Caco-2 (cell line): Measurements from ENCODE around the gene CDK11B. TPM values are rescaled to one million over a fixed set of nuclear protein-coding genes. Genes with fewer than 3 reads are reported as not detected.

Source experiments
- BruUV-seq: library from RNA; stranded (reverse); fragments of 400-500 nt; replicated peaks from 2 replicates; lab custom pipeline; 2021; lab: Mats Ljungman, UMichigan
- CTCF ChIA-PET: fragments of 300-600 bp; sonication (Branson Sonifier 250); formaldehyde crosslinking; loops from one replicate; lab custom pipeline; 2022; ENCODE audit warnings: antibody characterized with exemption; lab: Charles Lee
- POLR2A ChIA-PET: fragments of 300-600 bp; sonication (Branson Sonifier 250); formaldehyde crosslinking; loops from one replicate; lab custom pipeline; 2022; ENCODE audit warnings: antibody characterized with exemption; lab: Charles Lee
- DNase-seq, 2 experiments: peaks; one replicate each; pipeline versions ENCODE4 v3.0.0 to v3.0.0-alpha.2; 2020 to 2022
- H3K27me3 ChIP-seq: replicated peaks from 2 replicates; pipeline ENCODE4 v1.6.0; 2011; ENCODE audit warnings: low read length; ENCODE audit not compliant: control insufficient read depth, insufficient read depth
- H3K36me3 ChIP-seq: 2 replicates; pipeline ENCODE4 v1.5.1; 2011; ENCODE audit warnings: low read length; ENCODE audit not compliant: control insufficient read depth, insufficient read depth
- H3K4me1 ChIP-seq: fragments of 250-450 bp; sonication (Bioruptor Pico); 2 replicates; pipeline ENCODE4 v1.5.1; 2020; ENCODE audit warnings: mild to moderate bottlenecking
- H3K4me3 ChIP-seq: 2 replicates; pipeline ENCODE4 v1.5.1; 2011; ENCODE audit warnings: low read depth, mild to moderate bottlenecking, control low read depth, low read length
- H3K9me3 ChIP-seq: fragments of 250-450 bp; sonication (Bioruptor Pico); 2 replicates; pipeline ENCODE4 v1.5.1; 2020; ENCODE audit warnings: mild to moderate bottlenecking, moderate library complexity
- H3K27ac Mint-ChIP-seq: one replicate; pipeline ENCODE4 v1.8.0; 2022; ENCODE audit warnings: mixed read lengths; ENCODE audit not compliant: unreplicated experiment
- H3K27me3 Mint-ChIP-seq: one replicate; pipeline ENCODE4 v1.8.0; 2022; ENCODE audit warnings: mixed read lengths; ENCODE audit not compliant: insufficient read depth, unreplicated experiment
- H3K36me3 Mint-ChIP-seq: one replicate; pipeline ENCODE4 v1.8.0; 2022; ENCODE audit warnings: mild to moderate bottlenecking, mixed read lengths; ENCODE audit not compliant: insufficient read depth, unreplicated experiment
- H3K4me1 Mint-ChIP-seq: one replicate; pipeline ENCODE4 v1.8.0; 2022; ENCODE audit warnings: low read depth, mixed read lengths; ENCODE audit not compliant: unreplicated experiment
- H3K4me3 Mint-ChIP-seq: one replicate; pipeline ENCODE4 v1.8.0; 2022; ENCODE audit warnings: mild to moderate bottlenecking, moderate library complexity, mixed read lengths; ENCODE audit not compliant: unreplicated experiment
- H3K9me3 Mint-ChIP-seq: one replicate; pipeline ENCODE4 v1.8.0; 2022; ENCODE audit warnings: mixed read lengths; ENCODE audit not compliant: unreplicated experiment
- CTCF ChIP-seq, 2 experiments: fragments of 200-600 bp in 1 of 2; IDR thresholded peaks; 1 replicate in 1 of 2; 2 replicates in 1 of 2; pipeline versions ENCODE4 v1.5.1 to v1.8.0; 2011 to 2022; ENCODE audit warnings: antibody characterized with exemption in 1 of 2, control low read depth in 1 of 2, inconsistent platforms in 1 of 2, low read depth in 1 of 2, low read length in 1 of 2, mild to moderate bottlenecking in 1 of 2, moderate library complexity in 1 of 2; ENCODE audit not compliant: insufficient read depth in 1 of 2, severe bottlenecking in 1 of 2, unreplicated experiment in 1 of 2
- intact Hi-C: fragments of 100-400 bp; cut with micrococcal nuclease; formaldehyde crosslinking; loops from one replicate; pipeline ENCODE4 v1.10.0; 2022; ENCODE audit not compliant: unreplicated experiment
- total RNA-seq: library from RNA; stranded (reverse); gene quantifications from 2 replicates; pipeline ENCODE4 v1.2.3, GENCODE V29; 2022

CDK11B gene
- total RNA-seq, 1 experiment from 2014 or later = 30.2 TPM

DNA sequence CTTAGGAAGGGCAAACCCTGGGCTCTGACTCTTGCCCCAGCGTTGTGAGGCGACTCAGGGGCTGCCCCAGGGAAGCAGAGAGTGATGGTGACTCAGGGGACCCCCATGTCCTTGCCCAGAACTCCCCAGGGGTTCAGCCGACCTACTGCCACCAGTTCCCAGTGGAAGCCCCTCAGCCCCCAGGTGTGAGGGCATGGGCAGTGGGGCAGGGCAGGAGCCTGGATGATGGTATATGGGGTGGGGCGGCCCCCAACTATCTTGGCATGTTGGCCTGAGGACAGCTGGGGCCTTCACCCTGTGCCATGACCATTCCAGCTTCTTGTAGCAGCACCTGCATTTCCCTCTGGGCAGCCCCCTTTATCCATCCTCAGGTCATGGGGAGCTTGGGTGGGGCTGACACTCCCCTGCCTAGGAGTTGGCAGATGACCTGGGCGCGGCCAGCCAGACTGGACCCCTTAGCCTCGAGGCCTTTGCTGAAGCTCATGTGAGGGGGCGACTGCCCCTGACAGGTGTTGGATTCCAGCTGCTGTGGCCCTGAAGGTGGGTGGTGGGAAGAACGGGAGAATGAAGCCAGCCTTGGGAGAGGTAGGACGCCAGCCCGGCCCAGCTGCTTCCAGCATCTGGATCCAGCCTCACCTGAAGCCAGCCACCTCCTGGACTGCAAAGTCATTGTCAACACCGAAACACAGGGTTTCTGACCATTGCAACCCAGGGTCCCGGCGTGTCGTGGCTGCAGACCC lies 57.1 kb downstream of the CDK11B start:
- no TSS peak for BruUV-seq
- DNase-seq = no peak
- H3K27ac Mint-ChIP-seq = no peak overlapping the region

DNA sequence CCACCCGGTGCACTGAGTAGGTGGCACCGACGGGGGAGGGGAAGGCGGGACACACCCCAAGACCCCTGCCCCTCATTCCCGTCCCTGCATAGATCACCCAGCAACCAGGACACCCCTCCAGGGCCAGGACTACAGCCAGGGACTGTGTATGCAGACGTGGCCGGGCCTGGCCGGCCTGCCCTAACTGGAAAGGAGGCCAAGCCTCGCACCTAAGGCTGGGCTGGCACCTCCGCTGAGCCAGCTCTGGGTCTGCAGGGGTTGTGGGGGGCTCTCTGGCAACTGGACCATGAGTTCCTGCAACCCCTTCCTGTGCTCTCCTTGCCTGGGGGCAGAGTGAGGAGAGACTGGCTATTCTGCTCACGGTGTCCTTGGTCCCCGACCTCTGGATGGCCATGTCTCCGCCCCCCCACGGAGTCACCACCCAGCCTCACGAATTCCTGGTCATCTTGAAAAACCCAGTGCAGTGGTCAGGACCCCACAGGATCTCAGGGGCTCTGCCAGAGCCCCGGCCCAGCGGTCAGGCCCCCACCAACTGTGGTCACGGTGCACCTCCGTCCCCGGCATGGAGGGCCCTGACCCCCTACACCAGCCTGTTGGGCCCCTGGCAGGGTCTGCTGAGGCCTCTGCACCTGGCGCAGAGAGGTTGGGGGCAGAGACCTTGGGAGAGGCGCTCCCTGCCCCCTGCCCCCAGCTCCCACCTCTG lies 57.8 kb downstream of the CDK11B start:
- Mint-ChIP-seq H3K27me3 (no peaks in the 10 kb centered on the region), H3K36me3 (no peaks in the 10 kb centered on the region), H3K27ac (no peak overlapping the region), H3K4me3 (peak overlapping the region; percentile 67), H3K9me3 (no peaks in the 10 kb centered on the region), H3K4me1 (no peaks in the 10 kb centered on the region)
- POLR2A ChIA-PET = no interaction called here
- H3K36me3 ChIP-seq = no peaks in the 10 kb centered on the region
- intact Hi-C loops = no loop called here
- no peak for TF ChIP-seq CTCF (IDR thresholded peaks at IDR 0.05; ENCODE audit: insufficient read depth in 1 of 2, low read depth in 1 of 2, low read length in 1 of 2, severe bottlenecking in 1 of 2, unreplicated experiment in 1 of 2)
- peak overlapping the region; percentile 64 for H3K4me3 ChIP-seq
- H3K4me1 ChIP-seq = no peaks in the 10 kb centered on the region; the same call in 1 of the 2 replicates
- CTCF ChIA-PET = no interaction called here
- no peaks in the 10 kb centered on the region for H3K27me3 ChIP-seq
- no TSS peak for BruUV-seq
- H3K9me3 ChIP-seq = no peaks in the 10 kb centered on the region
- DNase-seq = no peak

More for the DNA sequence above, 57.1 kb downstream of the CDK11B start:
- no peak for TF ChIP-seq CTCF (IDR thresholded peaks at IDR 0.05; ENCODE audit: insufficient read depth in 1 of 2, low read depth in 1 of 2, low read length in 1 of 2, severe bottlenecking in 1 of 2, unreplicated experiment in 1 of 2)
- H3K4me1 ChIP-seq = no peaks in the 10 kb centered on the region; the same call in 1 of the 2 replicates
- no peak overlapping the region for H3K4me3 ChIP-seq
- Mint-ChIP-seq H3K36me3 (no peaks in the 10 kb centered on the region), H3K4me1 (no peaks in the 10 kb centered on the region), H3K9me3 (no peaks in the 10 kb centered on the region), H3K27me3 (no peaks in the 10 kb centered on the region), H3K4me3 (no peak overlapping the region)
- intact Hi-C loops = no loop called here
- H3K9me3 ChIP-seq = no peaks in the 10 kb centered on the region
- POLR2A ChIA-PET = no interaction called here
- CTCF ChIA-PET = no interaction called here
- H3K36me3 ChIP-seq = no peaks in the 10 kb centered on the region
- no peaks in the 10 kb centered on the region for H3K27me3 ChIP-seq

- H3K36me3 Mint-ChIP-seq = no peaks in the 10 kb centered on the region
- Histone ChIP-seq H3K4me3 (peak within 1 kb of the TSS; percentile 64), H3K36me3 (no peaks in the 10 kb centered on the region), H3K27me3 (no peaks in the 10 kb centered on the region), H3K9me3 (no peaks in the 10 kb centered on the region), H3K4me1 (no peaks in the 10 kb centered on the region; the same call in 1 of the 2 replicates)
- DNase-seq = no peak
- intact Hi-C loops = no loop called here
- ChIA-PET POLR2A (no interaction called here), CTCF (no interaction called here)
- no peaks in the 10 kb centered on the region for H3K27me3 Mint-ChIP-seq
- BruUV-seq = no TSS peak
- no peaks in the 10 kb centered on the region for H3K4me1 Mint-ChIP-seq
- no peaks in the 10 kb centered on the region for H3K9me3 Mint-ChIP-seq
- peak within 1 kb of the TSS; percentile 76 for H3K4me3 Mint-ChIP-seq
- TF ChIP-seq CTCF (IDR thresholded peaks at IDR 0.05; ENCODE audit: insufficient read depth in 1 of 2, low read depth in 1 of 2, low read length in 1 of 2, severe bottlenecking in 1 of 2, unreplicated experiment in 1 of 2) = no peak
- H3K27ac Mint-ChIP-seq = no peak within 1 kb of the TSS
These were observed 58.6 kb downstream of the CDK11B start, which contains the start of gene FNDC10 for GRCh38 chr1:1599935-1600860. Gene FNDC10, minus strand, starts transcription at chr1:1600135. Its CDS starts 120 bp downstream, at chr1:1600015.
